Activated naive CD8-positive, alpha-beta T cell treated with anti-CD3 and anti-CD28 coated beads for 36 hours (primary cell): Measurements from ENCODE around the gene NEDD9. TPM values are rescaled to one million over a fixed set of nuclear protein-coding genes. Genes with fewer than 3 reads are reported as not detected.
A peak's percentile ranks its signal among the peaks of the same experiment; 100 is the strongest.

Experiments
- DNase-seq: peaks from one replicate; pipeline ENCODE4 v3.0.0; 2021
- H3K27ac Mint-ChIP-seq: one replicate; pipeline ENCODE4 v1.8.0; 2022; ENCODE audit warnings: mild to moderate bottlenecking, moderate library complexity, mixed read lengths
- H3K27me3 Mint-ChIP-seq: one replicate; pipeline ENCODE4 v1.8.0; 2022; ENCODE audit warnings: mild to moderate bottlenecking, mixed read lengths
- H3K36me3 Mint-ChIP-seq: one replicate; pipeline ENCODE4 v1.8.0; 2021; ENCODE audit warnings: mild to moderate bottlenecking, mixed read lengths
- H3K4me1 Mint-ChIP-seq: one replicate; pipeline ENCODE4 v1.8.0; 2021; ENCODE audit warnings: mixed read lengths
- H3K4me3 Mint-ChIP-seq: one replicate; pipeline ENCODE4 v1.8.0; 2022; ENCODE audit warnings: mild to moderate bottlenecking, moderate library complexity, mixed read lengths
- H3K9me3 Mint-ChIP-seq: one replicate; pipeline ENCODE4 v1.8.0; 2022; ENCODE audit warnings: mixed read lengths
- total RNA-seq, 2 experiments: library from RNA; stranded (reverse); gene quantifications; one replicate each; pipeline ENCODE4 v1.2.3, GENCODE V29; 2021

The NEDD9 gene
- total RNA-seq, 2 experiments from 2014 or later = 32.0 to 33.7 TPM

DNA sequence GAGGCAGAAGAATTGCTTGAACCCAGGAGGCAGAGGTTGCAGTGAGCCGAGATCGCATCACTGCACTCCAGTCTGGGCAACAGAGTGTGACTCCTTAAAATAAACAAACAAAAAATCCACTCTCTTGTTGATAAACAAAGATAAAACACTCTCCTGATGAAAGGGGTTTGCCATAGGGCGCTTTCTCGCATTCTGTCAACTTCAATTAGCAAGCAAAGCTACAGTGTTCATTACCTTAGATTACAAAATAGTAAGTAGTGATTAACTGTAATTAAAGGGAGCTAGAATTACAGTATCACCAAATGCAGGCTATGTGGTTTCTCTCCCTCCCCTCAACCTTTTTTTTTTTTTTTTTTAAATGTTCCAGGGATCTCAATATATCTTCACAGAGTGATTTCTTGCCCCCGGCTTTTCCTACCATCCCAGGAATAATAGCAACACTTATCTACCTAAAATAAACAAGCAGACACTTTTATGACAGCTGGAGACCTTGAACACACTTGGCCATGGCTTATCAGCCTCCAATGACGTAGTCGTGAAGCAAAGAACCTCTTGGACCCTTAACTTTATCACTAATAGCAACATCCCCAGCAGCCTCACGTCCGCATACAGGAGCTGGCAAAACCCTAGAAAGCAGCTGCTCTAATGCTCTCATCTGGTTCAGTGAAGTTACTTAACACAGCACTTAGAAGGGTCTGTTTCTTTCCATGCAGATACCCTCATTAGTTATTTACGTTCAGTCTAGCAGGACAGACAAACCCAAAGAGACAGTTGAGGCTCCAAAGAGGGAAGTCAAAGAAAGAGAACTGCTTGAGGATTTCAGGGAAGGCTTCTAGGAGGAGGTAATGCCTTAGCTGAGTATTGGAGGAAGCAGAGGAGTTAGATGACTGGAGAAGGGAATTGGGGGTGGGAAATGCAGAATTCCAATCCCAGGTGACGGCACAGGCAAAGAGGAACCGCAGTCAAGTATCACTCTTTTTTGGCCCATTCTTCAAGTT is 37.9 kb upstream of the NEDD9 start:
- Mint-ChIP-seq H3K4me1 (peaks cover 6% of the 10 kb centered on the region), H3K27me3 (no peaks in the 10 kb centered on the region), H3K27ac (no peak overlapping the region), H3K36me3 (peaks cover 37% of the 10 kb centered on the region), H3K9me3 (no peaks in the 10 kb centered on the region), H3K4me3 (no peak overlapping the region)
- no peak for DNase-seq

DNA sequence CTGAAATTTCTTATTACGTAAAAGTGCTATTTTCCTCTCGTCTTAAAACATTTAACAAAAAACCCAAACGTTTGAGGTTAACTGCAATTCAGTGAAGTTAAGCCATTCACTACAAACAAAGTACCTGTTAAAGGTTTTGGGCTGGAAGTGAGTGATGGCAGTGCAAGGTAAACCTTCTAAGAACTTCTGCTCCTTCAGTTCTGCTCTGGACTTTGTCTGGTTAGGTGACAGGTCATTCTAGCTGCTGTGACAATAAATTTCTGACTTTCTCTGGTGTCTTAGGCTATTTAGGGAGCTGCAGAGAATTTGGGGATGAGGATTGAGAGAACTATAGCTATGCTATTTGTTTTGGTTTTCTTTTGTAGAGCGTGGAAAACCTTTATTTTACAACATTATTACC is 36.5 kb upstream of the NEDD9 start:
- DNase-seq = no peak
- H3K4me3 Mint-ChIP-seq = no peak overlapping the region
- H3K27me3 Mint-ChIP-seq = no peaks in the 10 kb centered on the region
- no peak overlapping the region for H3K27ac Mint-ChIP-seq
- H3K9me3 Mint-ChIP-seq = no peaks in the 10 kb centered on the region
- peaks cover 6% of the 10 kb centered on the region for H3K4me1 Mint-ChIP-seq
- peaks cover 40% of the 10 kb centered on the region for H3K36me3 Mint-ChIP-seq

DNA sequence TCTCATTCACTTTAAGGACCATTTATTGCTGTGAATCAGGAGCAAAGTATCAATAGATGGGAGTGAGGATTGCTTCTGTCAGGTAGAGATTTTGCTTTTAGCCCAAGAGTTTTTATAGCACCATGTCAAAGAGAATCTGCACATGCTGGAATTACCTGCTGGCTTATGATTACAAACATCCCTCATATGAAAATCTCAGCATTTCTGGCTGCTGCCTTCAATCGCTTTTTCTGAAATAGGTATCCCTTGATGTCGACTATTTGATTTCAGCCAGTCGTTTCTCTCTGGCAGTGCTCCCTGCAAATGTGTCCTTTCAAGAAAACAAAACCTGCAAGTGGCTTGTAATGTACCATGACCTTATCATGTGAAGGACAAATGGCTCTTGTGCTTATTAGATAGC is 34.5 kb upstream of the NEDD9 start:
- Mint-ChIP-seq H3K4me1 (peaks cover 10% of the 10 kb centered on the region), H3K4me3 (no peak overlapping the region), H3K9me3 (no peaks in the 10 kb centered on the region), H3K36me3 (peaks cover 33% of the 10 kb centered on the region), H3K27me3 (no peaks in the 10 kb centered on the region), H3K27ac (no peak overlapping the region)
- no peak for DNase-seq

DNA sequence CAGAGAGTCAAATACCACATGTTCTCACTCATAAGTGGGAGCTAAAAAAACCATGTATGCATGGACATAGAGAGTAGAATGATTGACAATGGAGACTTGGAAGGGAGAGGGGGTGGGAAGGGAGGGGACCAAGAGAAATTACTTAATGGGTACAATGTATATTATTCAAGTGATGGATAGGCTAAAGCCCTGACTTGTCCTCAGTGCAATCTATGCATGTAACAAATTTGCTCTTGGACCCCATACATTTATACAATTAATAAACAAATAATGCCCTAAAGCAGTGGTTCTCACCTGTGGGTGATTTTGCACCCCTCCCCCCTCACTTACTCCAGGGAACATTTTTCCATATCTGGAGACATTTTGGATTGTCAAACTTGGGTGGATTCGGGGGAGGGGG is 33.5 kb upstream of the NEDD9 start:
- no peaks in the 10 kb centered on the region for H3K9me3 Mint-ChIP-seq
- H3K36me3 Mint-ChIP-seq = peaks cover 24% of the 10 kb centered on the region
- H3K27me3 Mint-ChIP-seq = no peaks in the 10 kb centered on the region
- no peak overlapping the region for H3K27ac Mint-ChIP-seq
- H3K4me1 Mint-ChIP-seq = peaks cover 15% of the 10 kb centered on the region
- no peak overlapping the region for H3K4me3 Mint-ChIP-seq
- no peak for DNase-seq

DNA sequence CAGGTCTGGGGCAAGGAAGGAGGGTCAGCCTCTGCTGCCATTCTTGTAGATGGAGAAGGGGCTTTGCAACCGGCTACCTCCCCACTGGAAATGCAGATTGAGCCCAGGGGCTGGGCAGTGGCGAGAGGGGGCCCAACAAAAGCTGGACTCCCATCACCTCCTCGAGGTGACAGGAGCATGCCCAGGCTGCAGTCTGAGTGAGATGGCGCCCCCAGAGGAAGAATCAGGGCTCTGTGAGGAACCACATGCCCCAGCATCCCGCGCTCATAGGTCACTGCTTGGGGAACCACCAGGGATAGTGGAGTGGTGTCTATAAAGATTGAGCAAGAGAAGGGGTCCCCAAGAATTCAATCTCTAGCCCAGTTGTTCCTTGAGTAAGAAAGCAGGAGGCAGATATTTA is 31.6 kb upstream of the NEDD9 start:
- H3K27ac Mint-ChIP-seq = no peak overlapping the region
- DNase-seq = no peak
- H3K27me3 Mint-ChIP-seq = no peaks in the 10 kb centered on the region
- no peak overlapping the region for H3K4me3 Mint-ChIP-seq
- H3K36me3 Mint-ChIP-seq = peaks cover 28% of the 10 kb centered on the region
- no peaks in the 10 kb centered on the region for H3K9me3 Mint-ChIP-seq
- peaks cover 25% of the 10 kb centered on the region for H3K4me1 Mint-ChIP-seq

DNA sequence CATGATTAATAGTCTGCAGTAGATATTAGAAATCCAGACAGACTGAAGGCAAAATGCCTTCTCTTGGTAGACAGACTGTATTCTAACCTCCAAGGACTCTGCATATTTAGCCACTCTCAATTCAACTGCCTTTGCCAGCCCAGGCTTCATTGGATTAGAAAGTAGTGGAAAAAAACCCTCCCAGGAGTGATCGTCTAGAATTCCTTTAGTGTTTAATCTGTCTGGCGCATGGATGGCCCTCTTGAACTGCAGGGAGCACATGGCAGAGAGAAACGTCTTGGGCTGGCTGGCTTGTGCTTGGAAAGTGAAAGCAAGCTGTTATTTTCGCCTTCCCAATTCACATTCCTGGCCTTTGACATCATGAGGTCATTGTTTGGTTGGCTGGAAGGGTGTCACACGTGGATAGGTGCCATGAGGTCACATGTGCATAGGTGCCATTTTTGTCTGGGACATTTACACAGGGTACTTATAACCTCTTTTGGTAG is 30.9 kb upstream of the NEDD9 start:
- Mint-ChIP-seq H3K9me3 (no peaks in the 10 kb centered on the region), H3K4me1 (peaks cover 32% of the 10 kb centered on the region), H3K27me3 (no peaks in the 10 kb centered on the region), H3K4me3 (no peak overlapping the region), H3K27ac (no peak overlapping the region), H3K36me3 (peaks cover 28% of the 10 kb centered on the region)
- DNase-seq = no peak

DNA sequence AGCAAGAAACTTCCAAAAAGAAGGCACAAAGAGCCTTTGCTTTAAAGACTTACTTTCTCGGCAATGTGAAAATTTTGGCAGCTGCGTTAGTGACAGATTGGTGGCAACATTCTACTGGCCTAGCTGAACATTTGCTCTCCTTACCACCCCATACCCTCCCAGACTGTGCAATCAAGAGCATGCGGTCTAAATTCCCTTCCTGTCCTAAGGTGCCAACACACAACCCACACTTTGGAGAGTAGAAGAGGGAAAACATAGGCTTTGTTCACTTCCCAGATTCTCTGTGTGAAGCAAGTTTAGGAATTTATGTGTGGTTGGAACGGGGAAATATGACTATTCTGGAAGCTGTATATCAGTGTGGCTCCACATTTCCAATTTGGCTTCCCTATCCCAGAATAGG is 29.8 kb upstream of the NEDD9 start:
- no peaks in the 10 kb centered on the region for H3K27me3 Mint-ChIP-seq
- no peak overlapping the region for H3K27ac Mint-ChIP-seq
- H3K4me1 Mint-ChIP-seq = peaks cover 43% of the 10 kb centered on the region
- no peak overlapping the region for H3K4me3 Mint-ChIP-seq
- no peak for DNase-seq
- no peaks in the 10 kb centered on the region for H3K9me3 Mint-ChIP-seq
- peaks cover 35% of the 10 kb centered on the region for H3K36me3 Mint-ChIP-seq

DNA sequence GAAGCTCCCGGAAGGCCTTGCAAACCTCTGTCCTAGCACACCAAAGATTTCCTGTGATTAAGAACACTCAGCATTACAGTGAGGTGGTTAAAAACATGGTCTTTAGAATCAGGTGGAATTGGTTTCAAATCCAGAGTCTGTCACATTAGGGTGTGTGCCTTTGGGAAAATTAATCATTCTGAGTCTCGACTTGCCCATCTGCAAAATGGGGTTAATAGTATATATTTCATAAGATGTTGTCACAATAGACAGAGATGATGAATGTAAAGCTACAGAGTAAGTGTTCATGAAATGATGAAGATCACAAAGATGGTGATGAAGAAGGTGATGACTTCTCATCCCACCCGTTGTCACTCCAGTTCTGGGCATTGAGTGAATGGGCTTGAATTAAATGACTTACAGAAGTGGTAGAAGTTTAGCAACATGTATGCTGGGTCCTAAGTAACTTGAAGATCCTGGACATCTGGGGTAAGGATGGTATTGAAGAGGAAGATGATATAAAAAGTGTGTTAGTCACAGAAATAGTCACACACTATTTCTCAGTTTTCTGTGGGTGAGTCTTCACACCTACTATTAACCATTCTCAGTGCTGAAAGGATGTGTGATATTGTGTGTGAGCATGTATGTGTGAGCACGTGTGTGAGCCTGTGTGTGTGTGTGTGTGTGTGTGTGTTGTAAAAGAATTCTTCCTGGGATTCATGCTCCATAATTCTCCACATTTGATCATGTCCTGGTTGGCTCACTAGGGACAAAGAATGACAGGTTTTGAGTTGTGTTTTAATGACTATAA is 28.0 kb upstream of the NEDD9 start:
- no peaks in the 10 kb centered on the region for H3K27me3 Mint-ChIP-seq
- no peaks in the 10 kb centered on the region for H3K9me3 Mint-ChIP-seq
- peaks cover 39% of the 10 kb centered on the region for H3K36me3 Mint-ChIP-seq
- H3K27ac Mint-ChIP-seq = no peak overlapping the region
- H3K4me3 Mint-ChIP-seq = no peak overlapping the region
- DNase-seq = no peak
- H3K4me1 Mint-ChIP-seq = peaks cover 47% of the 10 kb centered on the region

DNA sequence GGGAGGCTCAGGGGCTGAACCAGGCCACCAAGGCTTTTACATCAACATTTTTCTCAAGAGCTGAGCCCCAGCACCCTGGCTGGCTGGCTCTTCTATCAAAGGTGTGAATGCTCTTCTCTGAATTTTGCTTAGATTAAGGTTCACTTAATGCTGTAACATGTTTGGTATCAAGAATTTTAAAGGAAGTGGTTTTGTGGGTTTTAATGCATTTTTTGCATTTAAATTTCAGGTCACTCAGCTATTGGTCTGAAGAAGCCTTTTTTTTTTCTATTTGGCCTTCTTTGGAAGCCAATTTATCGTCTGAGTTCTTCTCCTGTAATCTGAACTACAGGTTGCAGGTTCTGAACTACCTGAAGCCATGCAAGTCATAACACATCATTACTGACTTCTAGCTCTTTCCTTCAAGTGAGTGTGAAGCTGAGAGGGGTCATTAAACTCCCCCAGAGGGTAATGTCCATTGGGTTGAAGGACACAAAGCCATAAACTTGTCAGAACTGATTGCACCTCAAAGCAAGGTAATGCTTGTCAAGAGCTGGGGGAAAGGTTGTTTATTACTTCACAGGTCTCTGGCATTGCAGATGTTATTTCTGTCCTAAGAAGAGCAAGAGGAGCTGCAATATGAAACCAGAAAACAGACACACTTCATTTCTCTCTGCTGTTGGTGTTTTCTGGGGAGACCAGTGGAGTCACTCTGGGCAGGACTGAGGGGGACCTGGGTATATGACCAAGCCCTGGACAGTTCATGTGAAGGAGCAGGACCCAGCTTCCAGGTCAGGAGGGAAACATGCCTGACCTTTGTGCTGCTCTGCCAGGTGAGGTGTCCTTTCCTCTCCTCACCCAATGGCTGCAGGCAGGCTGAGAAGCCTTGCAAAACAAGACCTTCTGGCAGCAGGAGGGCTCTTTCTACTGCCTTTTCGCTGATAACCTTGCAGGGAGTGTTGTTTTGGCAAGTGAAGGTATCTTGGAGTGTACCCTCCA is 26.1 kb upstream of the NEDD9 start:
- DNase-seq = peak; percentile 44
- Mint-ChIP-seq H3K27me3 (no peaks in the 10 kb centered on the region), H3K4me3 (no peak overlapping the region), H3K9me3 (no peaks in the 10 kb centered on the region), H3K36me3 (peaks cover 26% of the 10 kb centered on the region), H3K4me1 (peaks cover 50% of the 10 kb centered on the region), H3K27ac (peak overlapping the region; percentile 77)

DNA sequence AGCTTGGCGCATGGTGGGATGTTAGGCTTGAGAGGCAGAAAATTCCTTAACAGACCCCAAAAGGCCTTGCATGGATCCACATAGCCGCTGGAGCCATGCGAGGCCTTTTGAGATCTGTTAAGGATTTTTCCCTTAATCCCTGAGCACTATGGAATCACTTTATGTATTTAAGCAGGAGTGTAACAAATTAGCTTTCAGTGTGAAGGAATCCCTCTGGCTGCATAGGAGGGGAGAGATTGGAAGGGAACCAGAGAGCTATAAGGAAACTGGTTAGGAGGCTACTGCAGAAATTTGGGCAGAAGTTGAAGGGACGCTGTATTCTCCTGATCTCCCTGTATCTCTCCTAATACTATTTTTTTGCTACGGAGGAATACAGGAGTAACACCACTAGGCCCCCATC is 23.1 kb upstream of the NEDD9 start:
- Mint-ChIP-seq H3K36me3 (peaks cover 33% of the 10 kb centered on the region), H3K27ac (no peak overlapping the region), H3K4me1 (peaks cover 38% of the 10 kb centered on the region), H3K27me3 (no peaks in the 10 kb centered on the region), H3K9me3 (peaks cover 5% of the 10 kb centered on the region), H3K4me3 (no peak overlapping the region)
- DNase-seq = no peak

DNA sequence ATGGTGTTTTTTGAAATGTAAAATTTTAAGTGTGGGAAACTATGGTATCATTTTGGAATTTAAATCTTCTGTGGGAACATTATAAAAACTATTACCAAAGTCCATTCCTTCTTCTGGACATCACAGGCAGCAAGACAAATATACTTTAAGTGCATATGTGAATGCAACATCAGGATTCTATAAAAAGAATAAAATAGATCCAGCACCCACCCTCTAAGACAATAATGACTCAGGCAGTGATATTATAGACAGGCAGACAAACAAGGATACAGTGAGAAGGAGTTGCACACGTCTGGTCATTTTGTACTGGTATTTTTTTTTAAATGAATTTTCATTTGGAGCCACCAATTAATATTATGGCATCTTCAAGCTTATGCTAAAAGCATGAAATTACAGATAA is 21.1 kb upstream of the NEDD9 start:
- H3K27me3 Mint-ChIP-seq = no peaks in the 10 kb centered on the region
- peaks cover 49% of the 10 kb centered on the region for H3K36me3 Mint-ChIP-seq
- H3K4me1 Mint-ChIP-seq = peaks cover 27% of the 10 kb centered on the region
- no peak overlapping the region for H3K4me3 Mint-ChIP-seq
- no peak for DNase-seq
- H3K9me3 Mint-ChIP-seq = peaks cover 15% of the 10 kb centered on the region
- H3K27ac Mint-ChIP-seq = no peak overlapping the region

DNA sequence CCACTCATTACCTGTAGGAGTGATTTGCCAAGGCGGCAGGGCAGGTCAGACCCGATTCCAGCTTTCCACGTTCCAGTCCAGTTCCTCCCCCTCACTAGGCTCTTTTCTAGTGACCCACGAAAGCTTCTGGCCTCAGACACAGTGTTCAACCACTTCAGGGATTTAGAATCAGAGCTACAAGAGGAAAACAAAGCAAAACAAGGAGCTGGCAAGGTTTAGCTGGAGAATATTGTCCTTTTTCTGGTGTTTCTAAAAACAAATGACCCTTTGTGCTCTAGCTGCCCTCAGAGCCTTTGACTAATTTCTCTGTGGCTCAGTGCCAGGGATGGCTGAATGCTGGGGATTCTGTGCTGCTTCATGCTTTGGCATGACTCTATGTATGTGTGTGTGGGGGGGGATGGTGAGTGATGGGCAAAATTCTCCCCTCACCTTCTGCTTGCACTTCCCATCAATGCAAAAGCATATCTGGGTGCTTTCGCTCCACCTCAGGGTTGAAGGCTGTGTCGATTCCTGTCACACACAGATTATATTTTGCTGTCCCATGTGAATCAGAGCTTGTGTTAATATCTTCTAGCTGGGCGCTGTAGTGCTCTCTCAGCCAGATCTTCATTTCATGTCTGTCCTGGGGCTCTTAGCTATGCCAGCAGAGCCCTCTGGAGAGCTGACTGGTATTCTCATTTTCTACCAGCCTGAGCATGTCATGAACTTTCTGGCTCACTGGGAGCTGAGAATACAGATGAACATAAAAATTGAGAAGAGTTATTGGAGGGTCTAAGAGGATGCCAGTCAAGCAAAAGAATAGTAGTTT is 19.3 kb upstream of the NEDD9 start:
- DNase-seq = no peak
- Mint-ChIP-seq H3K27me3 (no peaks in the 10 kb centered on the region), H3K36me3 (peaks cover 49% of the 10 kb centered on the region), H3K4me1 (peaks cover 11% of the 10 kb centered on the region), H3K4me3 (no peak overlapping the region), H3K9me3 (peaks cover 15% of the 10 kb centered on the region), H3K27ac (no peak overlapping the region)

DNA sequence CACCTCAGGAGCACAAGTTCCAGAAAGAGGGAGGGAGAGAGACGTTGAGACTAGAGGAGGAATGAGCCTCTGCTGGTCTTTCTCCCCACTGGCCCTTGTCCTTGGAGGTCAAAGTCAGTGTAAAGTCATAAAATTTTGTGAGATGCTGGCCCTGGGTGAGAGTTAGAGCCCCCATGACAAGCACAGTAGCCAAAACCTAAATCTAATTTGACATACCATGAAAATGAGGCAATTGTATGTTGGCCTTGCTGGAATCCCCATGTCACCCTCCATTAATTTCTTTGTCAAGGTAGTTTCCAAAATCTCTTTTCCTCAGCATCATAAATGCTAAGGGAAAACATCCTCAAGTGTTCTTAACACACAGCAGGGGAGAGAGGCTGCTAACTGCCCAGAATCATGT is 17.6 kb upstream of the NEDD9 start:
- Mint-ChIP-seq H3K9me3 (peaks cover 15% of the 10 kb centered on the region), H3K36me3 (peaks cover 45% of the 10 kb centered on the region), H3K4me3 (no peak overlapping the region), H3K27me3 (no peaks in the 10 kb centered on the region), H3K27ac (no peak overlapping the region), H3K4me1 (peaks cover 10% of the 10 kb centered on the region)
- no peak for DNase-seq
